Mesothelial cell of epicardium (in vitro differentiated cells): ENCODE measurements around the gene PODNL1. TPM values are rescaled to one million over a fixed set of nuclear protein-coding genes. Genes with fewer than 3 reads are reported as not detected.
"Not testable (repeated sequence)": the region's sequence is repeated elsewhere in the genome, so short reads cannot be mapped to it uniquely, and the experiment has no call there.

Experiments used
- DNase-seq, 2 experiments: peaks; one replicate each; pipeline ENCODE4 v3.0.0; 2021; ENCODE audit warnings: low spot score in 2 of 2; ENCODE audit not compliant: unreplicated experiment in 2 of 2
- H3K27ac Mint-ChIP-seq: 2 replicates; pipeline ENCODE4 v1.8.0; 2021; ENCODE audit warnings: mixed read lengths
- H3K27me3 Mint-ChIP-seq: 2 replicates; pipeline ENCODE4 v1.8.0; 2021; ENCODE audit warnings: low read depth, mixed read lengths
- H3K36me3 Mint-ChIP-seq: 2 replicates; pipeline ENCODE4 v1.8.0; 2021; ENCODE audit warnings: mixed read lengths
- H3K4me1 Mint-ChIP-seq: 2 replicates; pipeline ENCODE4 v1.8.0; 2021; ENCODE audit warnings: mixed read lengths
- H3K4me3 Mint-ChIP-seq: 2 replicates; pipeline ENCODE4 v1.8.0; 2021; ENCODE audit warnings: mild to moderate bottlenecking, moderate library complexity, mixed read lengths
- H3K9me3 Mint-ChIP-seq: 2 replicates; pipeline ENCODE4 v1.8.0; 2021; ENCODE audit warnings: mixed read lengths
- total RNA-seq: library from RNA; stranded (reverse); gene quantifications from 3 replicates; pipeline ENCODE4 v1.2.1, GENCODE V29; 2021
- TF ChIP-seq, protein P1 (sequence below): fragments of 200-600 bp; sonication (generic); IDR thresholded peaks from one replicate; pipeline ENCODE4 v1.5.0; 2021; ENCODE audit warnings: antibody characterized with exemption; ENCODE audit not compliant: unreplicated experiment

PODNL1 gene
- total RNA-seq, 1 donor from 2014 or later, result 1.0 TPM

DNA sequence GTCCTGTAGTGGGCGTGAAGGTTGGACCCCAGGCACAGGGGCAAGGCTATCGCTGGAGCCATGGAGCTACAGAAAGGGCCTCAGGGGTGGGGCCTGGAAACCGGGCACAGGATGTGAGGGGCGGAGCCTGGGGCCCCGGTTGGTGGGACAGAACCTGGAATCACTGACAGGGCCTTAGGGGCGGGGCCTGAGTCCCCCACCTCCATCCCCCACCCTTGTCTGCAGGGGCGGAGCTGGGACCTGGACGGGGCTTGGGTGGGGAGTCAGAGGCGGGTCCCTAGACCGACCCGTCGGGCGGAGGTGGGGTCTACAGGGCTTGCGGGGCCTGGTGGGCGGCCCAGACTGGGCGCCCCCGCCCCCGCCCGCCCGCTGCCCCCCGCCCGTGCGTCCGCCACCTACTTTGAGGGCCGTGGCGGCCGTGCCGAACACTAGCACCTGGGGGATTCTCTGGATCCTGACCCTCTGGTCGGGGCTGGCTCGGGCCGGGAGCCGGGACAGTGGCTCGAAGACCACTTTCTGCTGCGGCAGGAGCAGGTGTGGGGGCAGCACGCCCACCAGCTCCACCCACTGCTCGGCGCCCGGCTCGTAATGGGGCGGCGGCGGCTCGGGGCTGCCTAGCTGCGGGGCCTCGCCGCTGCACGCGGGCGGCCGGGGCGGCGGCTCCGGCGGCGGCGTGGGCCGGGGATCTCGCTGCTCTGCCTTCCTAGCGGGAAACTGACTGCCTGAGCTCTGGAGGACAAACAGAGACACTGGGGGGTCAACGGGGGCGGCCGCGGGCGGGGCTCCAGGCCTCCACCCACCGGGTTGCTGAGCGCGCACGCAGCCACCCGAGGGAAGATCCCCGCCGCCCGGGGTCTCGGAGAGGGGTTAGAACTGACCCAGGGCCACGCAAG, 40.4 kb upstream of the PODNL1 start:
- Mint-ChIP-seq H3K9me3 (no peaks in the 10 kb centered on the region), H3K4me1 (peaks cover 19% of the 10 kb centered on the region), H3K27ac (peak overlapping the region; percentile 79), H3K36me3 (peaks cover 8% of the 10 kb centered on the region), H3K27me3 (no peaks in the 10 kb centered on the region), H3K4me3 (peak overlapping the region; percentile 57)
- peak; percentile 80 to 91 for DNase-seq
- TF ChIP-seq, protein P1, sequence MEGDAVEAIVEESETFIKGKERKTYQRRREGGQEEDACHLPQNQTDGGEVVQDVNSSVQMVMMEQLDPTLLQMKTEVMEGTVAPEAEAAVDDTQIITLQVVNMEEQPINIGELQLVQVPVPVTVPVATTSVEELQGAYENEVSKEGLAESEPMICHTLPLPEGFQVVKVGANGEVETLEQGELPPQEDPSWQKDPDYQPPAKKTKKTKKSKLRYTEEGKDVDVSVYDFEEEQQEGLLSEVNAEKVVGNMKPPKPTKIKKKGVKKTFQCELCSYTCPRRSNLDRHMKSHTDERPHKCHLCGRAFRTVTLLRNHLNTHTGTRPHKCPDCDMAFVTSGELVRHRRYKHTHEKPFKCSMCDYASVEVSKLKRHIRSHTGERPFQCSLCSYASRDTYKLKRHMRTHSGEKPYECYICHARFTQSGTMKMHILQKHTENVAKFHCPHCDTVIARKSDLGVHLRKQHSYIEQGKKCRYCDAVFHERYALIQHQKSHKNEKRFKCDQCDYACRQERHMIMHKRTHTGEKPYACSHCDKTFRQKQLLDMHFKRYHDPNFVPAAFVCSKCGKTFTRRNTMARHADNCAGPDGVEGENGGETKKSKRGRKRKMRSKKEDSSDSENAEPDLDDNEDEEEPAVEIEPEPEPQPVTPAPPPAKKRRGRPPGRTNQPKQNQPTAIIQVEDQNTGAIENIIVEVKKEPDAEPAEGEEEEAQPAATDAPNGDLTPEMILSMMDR, result no peak

DNA sequence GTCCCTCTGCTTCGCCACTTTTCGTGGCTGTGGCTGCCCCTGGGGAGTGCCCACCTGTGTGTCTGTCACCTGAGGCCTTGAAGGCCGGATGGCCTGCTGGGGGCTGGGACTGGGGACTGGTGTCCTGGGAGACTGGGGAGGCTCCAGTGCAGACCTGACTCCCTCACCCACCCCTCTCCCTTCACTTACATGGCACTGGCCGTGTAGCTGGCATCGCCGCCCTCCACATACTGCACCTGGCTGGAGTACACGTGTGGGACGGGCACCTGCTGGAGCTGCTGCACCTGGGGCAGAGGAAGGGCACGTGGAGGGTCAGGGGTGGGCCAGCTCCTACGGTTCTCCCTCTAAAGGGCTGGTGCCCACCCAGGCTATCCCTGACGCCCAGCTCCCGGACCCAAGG, 39.6 kb upstream of the PODNL1 start:
- no peak for DNase-seq
- TF ChIP-seq, protein P1, result no peak
- Mint-ChIP-seq H3K4me1 (peaks cover 19% of the 10 kb centered on the region), H3K27ac (peak overlapping the region; percentile 79), H3K9me3 (no peaks in the 10 kb centered on the region), H3K27me3 (no peaks in the 10 kb centered on the region), H3K4me3 (peak overlapping the region; percentile 57), H3K36me3 (peaks cover 8% of the 10 kb centered on the region)

DNA sequence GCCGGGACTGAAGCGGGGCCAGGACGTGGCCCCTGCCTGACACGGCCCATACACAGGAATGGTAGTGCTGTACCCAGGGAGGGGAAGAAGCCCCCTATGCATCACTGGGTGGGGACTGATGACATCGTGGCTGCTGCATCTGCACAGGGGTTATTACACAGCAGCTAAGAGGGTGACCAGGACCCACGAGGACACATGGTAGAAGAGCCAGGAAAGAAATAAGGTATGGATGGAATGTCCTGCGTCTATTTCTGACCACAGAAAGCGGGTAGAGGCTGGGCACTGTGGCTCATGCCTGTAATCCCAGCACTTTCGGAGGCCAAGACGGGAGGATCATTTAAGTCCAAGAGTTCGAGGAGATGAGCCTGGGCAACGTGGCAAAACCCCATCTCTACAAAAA, 38.2 kb upstream of the PODNL1 start:
- Mint-ChIP-seq H3K36me3 (peaks cover 6% of the 10 kb centered on the region), H3K4me3 (no peak overlapping the region), H3K4me1 (peaks cover 19% of the 10 kb centered on the region), H3K27ac (no peak overlapping the region), H3K27me3 (no peaks in the 10 kb centered on the region), H3K9me3 (no peaks in the 10 kb centered on the region)
- no peak for DNase-seq
- TF ChIP-seq, protein P1, result no peak

DNA sequence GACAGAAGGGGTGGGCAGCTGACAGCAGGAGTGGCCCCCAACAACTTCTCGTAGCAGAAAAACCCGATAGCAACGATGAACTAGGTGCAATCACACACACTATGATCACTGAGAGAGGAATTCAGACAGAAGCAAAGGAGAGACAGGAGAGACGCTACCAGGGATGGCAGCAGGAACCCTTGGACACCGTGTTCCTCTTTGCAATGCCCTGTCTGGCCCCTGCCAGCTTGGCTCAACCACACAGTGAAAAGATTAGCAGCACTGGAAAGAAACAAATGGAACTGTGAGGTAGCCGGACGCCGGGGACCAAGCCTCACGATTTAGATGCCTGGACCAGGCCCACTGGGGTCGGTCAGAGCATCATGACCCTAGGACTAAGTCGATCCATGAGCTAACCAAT, 37.7 kb upstream of the PODNL1 start:
- Mint-ChIP-seq H3K36me3 (peaks cover 6% of the 10 kb centered on the region), H3K4me3 (no peak overlapping the region), H3K9me3 (no peaks in the 10 kb centered on the region), H3K27me3 (no peaks in the 10 kb centered on the region), H3K4me1 (peaks cover 19% of the 10 kb centered on the region), H3K27ac (no peak overlapping the region)
- TF ChIP-seq, protein P1, result no peak
- no peak for DNase-seq

DNA sequence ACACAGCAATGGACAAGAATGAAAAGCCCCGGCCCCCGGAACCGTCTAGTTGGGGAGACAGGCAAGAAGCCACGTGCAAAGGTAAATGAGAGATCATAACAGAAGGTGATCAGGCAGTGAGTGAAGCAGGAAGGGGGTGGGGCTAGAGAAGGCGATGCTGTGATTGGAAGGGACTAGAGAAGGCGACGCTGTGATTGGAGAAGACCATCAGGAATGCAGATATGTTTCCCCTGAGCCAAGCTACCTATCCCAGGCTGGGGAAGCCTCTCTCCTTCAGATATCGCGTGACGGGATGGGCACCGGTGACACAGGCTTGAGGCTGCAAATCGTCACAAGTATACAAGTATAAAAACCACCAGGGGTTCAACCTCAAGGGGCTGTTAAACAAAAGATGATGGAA, 35.9 kb upstream of the PODNL1 start:
- Mint-ChIP-seq H3K9me3 (no peaks in the 10 kb centered on the region), H3K27ac (peak overlapping the region; percentile 87), H3K4me1 (peaks cover 11% of the 10 kb centered on the region), H3K36me3 (peaks cover 9% of the 10 kb centered on the region), H3K4me3 (no peak overlapping the region), H3K27me3 (no peaks in the 10 kb centered on the region)
- TF ChIP-seq, protein P1, result no peak
- peak in 1 of 2 experiments; percentile 60 for DNase-seq

DNA sequence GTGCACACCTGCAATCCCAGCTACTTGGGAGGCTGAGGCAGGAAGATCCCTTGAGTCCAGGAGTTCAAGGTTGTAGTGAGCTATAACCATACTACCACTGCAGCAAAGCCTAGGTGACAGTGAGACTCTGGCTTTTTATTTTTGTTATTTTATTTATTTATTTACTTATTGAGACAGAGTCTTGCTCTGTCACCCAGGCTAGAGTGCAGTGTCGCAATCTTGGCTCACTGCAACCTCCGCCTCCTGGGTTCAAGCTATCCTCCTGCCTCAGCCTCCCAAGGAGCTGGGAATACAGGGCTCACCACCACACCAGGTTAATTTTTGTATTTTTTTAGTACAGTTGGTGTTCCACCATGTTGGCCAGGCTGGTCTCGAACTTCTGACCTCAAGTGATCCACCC, 35.3 kb upstream of the PODNL1 start:
- H3K36me3 Mint-ChIP-seq, result peaks cover 14% of the 10 kb centered on the region
- not testable (repeated sequence) for DNase-seq, H3K9me3 Mint-ChIP-seq, H3K27me3 Mint-ChIP-seq, H3K27ac Mint-ChIP-seq, H3K4me3 Mint-ChIP-seq
- H3K4me1 Mint-ChIP-seq, result peaks cover 11% of the 10 kb centered on the region
